Measurements from ENCODE around the gene MAP3K10.
"Not testable (repeated sequence)": the region's sequence is repeated elsewhere in the genome, so short reads cannot be mapped to it uniquely, and the experiment has no call there.

Gene MAP3K10

DNA sequence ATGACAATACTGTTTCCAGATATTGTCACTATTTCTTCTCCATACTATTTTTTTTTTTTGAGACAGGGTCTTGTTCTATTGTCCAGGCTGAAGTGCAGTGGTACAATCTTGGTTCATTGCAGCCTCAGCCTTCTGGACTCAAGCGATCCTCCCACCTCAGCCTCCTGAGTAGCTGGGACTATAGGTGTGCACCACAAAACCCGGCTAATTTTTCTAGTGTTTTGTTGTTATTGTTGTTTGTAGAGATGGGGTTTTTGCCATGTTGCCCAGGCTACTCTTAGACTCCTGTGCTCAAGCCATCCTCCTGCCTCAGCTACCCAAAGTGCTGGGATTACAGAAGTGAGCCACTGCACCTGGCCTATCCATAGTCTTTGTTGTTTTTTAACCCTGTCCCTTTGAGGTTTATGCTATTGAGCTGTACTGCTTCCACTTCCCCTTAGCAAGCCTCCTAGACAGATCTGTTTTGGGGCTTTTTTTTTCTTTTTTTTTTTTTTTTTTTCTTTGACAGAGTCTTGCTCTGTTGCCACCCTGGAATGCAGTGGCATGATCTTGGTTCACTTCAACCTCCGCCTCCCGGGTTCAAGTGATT is 27.6 kb upstream of the MAP3K10 start:
- no peaks in the 10 kb centered on the region for H3K36me3 Mint-ChIP-seq (ENCODE audit: low read depth)

GRCh38 chr19:40165362-40165937 is 25.8 kb upstream of the MAP3K10 start:
- H3K4me1 Mint-ChIP-seq (ENCODE audit: low read depth): peaks cover 26% of the 10 kb centered on the region
- no peak overlapping the region for H3K27ac Mint-ChIP-seq
- H3K9me3 Mint-ChIP-seq: no peaks in the 10 kb centered on the region
- H3K27me3 Mint-ChIP-seq: no peaks in the 10 kb centered on the region
- no peaks in the 10 kb centered on the region for H3K36me3 Mint-ChIP-seq (ENCODE audit: low read depth)
- no peak overlapping the region for H3K4me3 Mint-ChIP-seq

More for the DNA sequence above, 27.6 kb upstream of the MAP3K10 start:
- no peaks in the 10 kb centered on the region for H3K27me3 Mint-ChIP-seq
- no peaks in the 10 kb centered on the region for H3K9me3 Mint-ChIP-seq
- peak overlapping the region; percentile 10 for H3K4me3 Mint-ChIP-seq
- peak overlapping the region; percentile 81 for H3K27ac Mint-ChIP-seq
- peaks cover 26% of the 10 kb centered on the region for H3K4me1 Mint-ChIP-seq (ENCODE audit: low read depth)

GRCh38 chr19:40169482-40170302 is 21.5 kb upstream of the MAP3K10 start:
- H3K27ac Mint-ChIP-seq; H3K27me3 Mint-ChIP-seq; H3K36me3 Mint-ChIP-seq (ENCODE audit: low read depth); H3K4me3 Mint-ChIP-seq; H3K9me3 Mint-ChIP-seq; H3K4me1 Mint-ChIP-seq (ENCODE audit: low read depth): not testable (repeated sequence)

- not testable (repeated sequence) for H3K36me3 Mint-ChIP-seq (ENCODE audit: low read depth); H3K9me3 Mint-ChIP-seq; H3K4me3 Mint-ChIP-seq; H3K27me3 Mint-ChIP-seq; H3K27ac Mint-ChIP-seq; H3K4me1 Mint-ChIP-seq (ENCODE audit: low read depth)
Measured at GRCh38 chr19:40170303-40170989, 20.8 kb upstream of the MAP3K10 start.

GRCh38 chr19:40171293-40171692 is 19.9 kb upstream of the MAP3K10 start:
- not testable (repeated sequence) for H3K27me3 Mint-ChIP-seq; H3K36me3 Mint-ChIP-seq (ENCODE audit: low read depth); H3K27ac Mint-ChIP-seq; H3K4me1 Mint-ChIP-seq (ENCODE audit: low read depth); H3K4me3 Mint-ChIP-seq; H3K9me3 Mint-ChIP-seq

DNA sequence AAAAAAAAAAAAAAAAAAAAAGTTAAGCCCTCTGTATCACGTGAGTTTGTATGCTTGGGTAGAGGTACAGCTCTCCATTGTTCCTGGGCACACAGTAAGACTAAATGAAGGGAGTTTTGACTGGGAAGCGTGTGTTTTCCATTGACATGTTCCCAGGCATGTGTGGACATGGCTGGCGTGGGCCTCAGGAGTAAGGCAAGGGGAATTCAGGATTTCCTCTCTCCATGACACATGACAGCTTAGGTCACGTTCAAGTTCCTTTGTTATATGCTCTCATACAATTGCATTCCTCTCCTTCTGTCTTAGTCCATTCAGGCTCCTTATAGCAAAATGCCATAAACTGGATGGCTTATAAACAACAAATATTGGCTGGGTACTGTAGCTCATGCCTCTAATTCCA is 17.1 kb upstream of the MAP3K10 start:
- Mint-ChIP-seq H3K27me3 (peaks cover 4% of the 10 kb centered on the region), H3K4me3 (no peak overlapping the region), H3K36me3 (ENCODE audit: low read depth) (no peaks in the 10 kb centered on the region), H3K4me1 (ENCODE audit: low read depth) (no peaks in the 10 kb centered on the region), H3K27ac (no peak overlapping the region), H3K9me3 (no peaks in the 10 kb centered on the region)

GRCh38 chr19:40175820-40176219 is 15.4 kb upstream of the MAP3K10 start:
- H3K9me3 Mint-ChIP-seq: no peaks in the 10 kb centered on the region
- no peaks in the 10 kb centered on the region for H3K36me3 Mint-ChIP-seq (ENCODE audit: low read depth)
- H3K4me1 Mint-ChIP-seq (ENCODE audit: low read depth): no peaks in the 10 kb centered on the region
- H3K4me3 Mint-ChIP-seq: no peak overlapping the region
- peaks cover 15% of the 10 kb centered on the region for H3K27me3 Mint-ChIP-seq
- no peak overlapping the region for H3K27ac Mint-ChIP-seq

GRCh38 chr19:40177286-40178070 is 13.7 kb upstream of the MAP3K10 start:
- no peaks in the 10 kb centered on the region for H3K36me3 Mint-ChIP-seq (ENCODE audit: low read depth)
- peaks cover 15% of the 10 kb centered on the region for H3K27me3 Mint-ChIP-seq
- no peak overlapping the region for H3K27ac Mint-ChIP-seq
- H3K4me1 Mint-ChIP-seq (ENCODE audit: low read depth): no peaks in the 10 kb centered on the region
- H3K9me3 Mint-ChIP-seq: no peaks in the 10 kb centered on the region
- no peak overlapping the region for H3K4me3 Mint-ChIP-seq

DNA sequence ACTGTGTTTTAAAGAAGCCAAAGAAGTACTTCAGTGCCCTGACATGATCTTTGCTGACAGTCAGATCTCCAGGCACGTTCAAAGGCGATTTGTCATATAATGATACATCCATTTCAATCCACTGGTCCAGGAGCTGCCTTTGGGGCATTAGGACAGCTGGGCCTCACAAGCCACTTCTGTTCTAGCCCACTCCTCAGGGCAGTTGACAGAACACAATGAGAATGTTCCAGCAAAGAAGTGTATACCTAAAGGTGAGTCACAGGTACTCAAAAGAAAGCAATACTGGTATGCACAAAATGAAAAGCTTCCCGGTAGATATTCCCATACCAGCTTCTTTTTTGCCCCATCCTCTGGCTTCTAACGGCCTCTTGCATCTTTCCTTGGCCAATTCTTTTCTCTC is 12.5 kb upstream of the MAP3K10 start:
- Mint-ChIP-seq H3K27me3 (peaks cover 15% of the 10 kb centered on the region), H3K4me3 (no peak overlapping the region), H3K27ac (no peak overlapping the region), H3K9me3 (no peaks in the 10 kb centered on the region), H3K4me1 (ENCODE audit: low read depth) (no peaks in the 10 kb centered on the region), H3K36me3 (ENCODE audit: low read depth) (no peaks in the 10 kb centered on the region)

DNA sequence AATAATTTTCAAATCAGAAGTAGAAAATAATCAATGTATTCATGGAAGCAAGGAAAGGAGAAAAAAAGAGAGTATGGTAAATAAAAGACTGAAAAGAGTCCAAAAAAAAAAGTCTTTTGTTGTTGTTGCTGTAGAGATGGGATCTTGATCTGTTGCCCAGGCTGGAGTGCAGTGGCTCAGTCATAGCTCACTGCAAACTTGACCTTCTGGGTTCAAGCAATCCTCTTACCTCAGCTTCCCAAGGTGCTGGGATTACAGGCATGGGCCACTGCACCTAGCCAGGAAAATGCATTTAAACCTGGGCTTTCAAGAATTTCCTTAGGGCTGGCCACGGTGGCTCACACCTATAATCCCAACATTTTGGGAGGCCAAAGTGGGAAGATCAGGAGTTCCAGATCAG is 7.0 kb upstream of the MAP3K10 start:
- Mint-ChIP-seq H3K4me3 (no peak overlapping the region), H3K27me3 (peaks cover 11% of the 10 kb centered on the region), H3K9me3 (no peaks in the 10 kb centered on the region), H3K4me1 (ENCODE audit: low read depth) (no peaks in the 10 kb centered on the region), H3K27ac (no peak overlapping the region), H3K36me3 (ENCODE audit: low read depth) (no peaks in the 10 kb centered on the region)

DNA sequence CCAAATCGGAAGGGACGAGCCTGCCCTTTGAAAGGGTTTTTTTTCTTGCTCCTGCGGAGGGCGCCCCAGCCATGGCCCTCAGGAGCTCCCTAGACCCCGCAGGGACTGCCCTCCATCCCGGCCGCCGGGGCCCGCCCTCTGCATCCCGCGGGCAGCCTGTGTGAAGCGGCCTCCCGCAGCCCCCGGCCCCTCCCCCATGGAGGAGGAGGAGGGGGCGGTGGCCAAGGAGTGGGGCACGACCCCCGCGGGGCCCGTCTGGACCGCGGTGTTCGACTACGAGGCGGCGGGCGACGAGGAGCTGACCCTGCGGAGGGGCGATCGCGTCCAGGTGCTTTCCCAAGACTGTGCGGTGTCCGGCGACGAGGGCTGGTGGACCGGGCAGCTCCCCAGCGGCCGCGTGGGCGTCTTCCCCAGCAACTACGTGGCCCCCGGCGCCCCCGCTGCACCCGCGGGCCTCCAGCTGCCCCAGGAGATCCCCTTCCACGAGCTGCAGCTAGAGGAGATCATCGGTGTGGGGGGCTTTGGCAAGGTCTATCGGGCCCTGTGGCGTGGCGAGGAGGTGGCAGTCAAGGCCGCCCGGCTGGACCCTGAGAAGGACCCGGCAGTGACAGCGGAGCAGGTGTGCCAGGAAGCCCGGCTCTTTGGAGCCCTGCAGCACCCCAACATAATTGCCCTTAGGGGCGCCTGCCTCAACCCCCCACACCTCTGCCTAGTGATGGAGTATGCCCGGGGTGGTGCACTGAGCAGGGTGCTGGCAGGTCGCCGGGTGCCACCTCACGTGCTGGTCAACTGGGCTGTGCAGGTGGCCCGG is 815 bp downstream of the MAP3K10 start:
- Mint-ChIP-seq H3K4me3 (peak overlapping the region; percentile 55), H3K27ac (no peak overlapping the region), H3K27me3 (no peaks in the 10 kb centered on the region), H3K36me3 (ENCODE audit: low read depth) (peaks cover 5% of the 10 kb centered on the region), H3K9me3 (no peaks in the 10 kb centered on the region), H3K4me1 (ENCODE audit: low read depth) (peaks cover 38% of the 10 kb centered on the region)

DNA sequence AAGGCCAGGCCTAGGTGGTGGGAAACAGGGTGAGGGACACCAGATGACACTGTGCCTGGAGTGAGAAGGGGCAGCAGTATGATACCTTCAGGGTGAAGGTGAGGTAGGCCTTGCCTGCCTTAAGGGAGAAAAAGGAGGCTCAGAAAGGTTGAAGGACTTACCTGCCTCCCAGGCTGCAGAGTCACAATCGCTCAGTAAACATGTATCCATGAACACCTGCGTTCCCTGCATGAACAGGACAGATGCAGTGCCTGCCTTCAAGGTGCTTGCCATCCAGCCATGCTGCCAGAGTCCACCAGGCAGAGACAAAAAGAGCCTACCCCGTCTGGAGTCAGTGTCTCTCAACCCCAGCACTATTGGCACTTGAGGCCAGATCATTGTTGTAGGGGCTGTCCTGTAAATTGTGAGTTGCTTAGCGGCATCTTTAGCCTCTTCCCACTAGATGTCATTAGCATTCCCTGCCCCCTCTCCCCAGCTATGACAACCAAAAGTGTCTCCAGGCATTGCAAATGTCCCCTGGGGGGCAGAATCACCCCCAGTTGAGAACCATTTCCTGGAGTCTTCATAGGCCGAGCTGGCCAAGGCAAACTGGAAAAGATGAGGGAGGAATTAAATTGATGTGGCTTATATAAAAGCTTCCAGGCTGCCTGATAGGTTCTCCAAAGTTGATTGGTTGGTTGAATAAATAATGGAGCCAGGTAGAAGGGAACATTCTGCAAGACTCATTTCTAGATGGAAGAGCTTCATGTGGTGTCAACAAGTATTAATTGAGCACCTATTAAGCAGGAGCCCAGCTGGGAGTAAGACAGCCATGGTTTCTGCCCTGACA is 1.7 kb downstream of the MAP3K10 start:
- no peak overlapping the region for H3K27ac Mint-ChIP-seq

DNA sequence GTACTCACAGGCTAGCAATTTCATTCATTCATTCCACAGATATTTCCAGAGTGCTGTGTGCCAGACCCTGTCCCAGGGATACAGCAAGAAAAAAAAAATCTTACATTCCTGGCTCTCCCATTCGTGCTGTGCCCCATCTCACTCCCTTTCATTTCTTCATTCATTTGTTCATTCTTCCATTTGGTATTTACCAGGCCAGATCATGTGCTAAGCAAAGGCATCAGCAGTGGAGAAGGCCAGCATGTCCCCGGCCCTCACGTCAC is 2.3 kb downstream of the MAP3K10 start:
- H3K27ac Mint-ChIP-seq: no peak overlapping the region
- H3K36me3 Mint-ChIP-seq (ENCODE audit: low read depth): peaks cover 8% of the 10 kb centered on the region
- no peaks in the 10 kb centered on the region for H3K9me3 Mint-ChIP-seq
- H3K4me1 Mint-ChIP-seq (ENCODE audit: low read depth): peaks cover 38% of the 10 kb centered on the region
- H3K4me3 Mint-ChIP-seq: no peak overlapping the region
- no peaks in the 10 kb centered on the region for H3K27me3 Mint-ChIP-seq

More for the DNA sequence above, 1.7 kb downstream of the MAP3K10 start:
- peaks cover 7% of the 10 kb centered on the region for H3K36me3 Mint-ChIP-seq (ENCODE audit: low read depth)
- H3K9me3 Mint-ChIP-seq: no peaks in the 10 kb centered on the region
- H3K27me3 Mint-ChIP-seq: no peaks in the 10 kb centered on the region
- peaks cover 38% of the 10 kb centered on the region for H3K4me1 Mint-ChIP-seq (ENCODE audit: low read depth)
- H3K4me3 Mint-ChIP-seq: peak overlapping the region; percentile 55
